H1 (cell line): ENCODE data around the gene MS4A15. TPM values are rescaled to one million over a fixed set of nuclear protein-coding genes. Genes with fewer than 3 reads are reported as not detected.

Source experiments
- ASH2L ChIP-seq: fragments of 200-600, 300-600 bp; sonication (generic); IDR thresholded peaks from one replicate; pipeline ENCODE4 v1.7.1; 2017; ENCODE audit warnings: low read length
- CTCF ChIP-seq, 3 experiments: IDR thresholded peaks; 1 replicate in 2 of 3; 2 replicates in 1 of 3; pipeline versions ENCODE4 v1.5.1 to v1.6.1; 2011; ENCODE audit warnings: low read length in 3 of 3, mild to moderate bottlenecking in 3 of 3, inconsistent platforms in 2 of 3, low read depth in 1 of 3, moderate library complexity in 1 of 3; ENCODE audit not compliant: insufficient read depth in 1 of 3; ENCODE audit errors: control extremely low read depth in 1 of 3
- EGR1 ChIP-seq: IDR thresholded peaks from 2 replicates; pipeline ENCODE4 v1.6.1; 2011; ENCODE audit warnings: low read depth, low read length, borderline replicate concordance
- JUND ChIP-seq: IDR thresholded peaks from 2 replicates; pipeline ENCODE4 v1.6.1; 2011; ENCODE audit warnings: mild to moderate bottlenecking, improper control_type of control experiment, low read length
- RFX5 ChIP-seq: IDR thresholded peaks from 2 replicates; pipeline ENCODE4 v1.6.1; 2011; ENCODE audit warnings: low read depth, low read length, improper control_type of control experiment, borderline replicate concordance
- RNF2 ChIP-seq: fragments of 200-900, 300-1000 bp; sonication (generic); IDR thresholded peaks from 2 replicates; pipeline ENCODE4 v1.7.1; 2016; ENCODE audit warnings: borderline replicate concordance, low read depth, mild to moderate bottlenecking, antibody characterized with exemption, low read length; ENCODE audit not compliant: poor library complexity, severe bottlenecking; ENCODE audit errors: missing control alignments
- RXRA ChIP-seq: IDR thresholded peaks from 2 replicates; pipeline ENCODE4 v1.6.1; 2011; ENCODE audit warnings: low read depth, mild to moderate bottlenecking, low read length, moderate library complexity; ENCODE audit not compliant: insufficient read depth
- SIN3A ChIP-seq, 2 experiments: IDR thresholded peaks in 1 of 2; conservative IDR thresholded peaks in 1 of 2; 2 replicates each; pipeline ENCODE4 v1.6.1; 2011 to 2012; ENCODE audit warnings: low read length in 2 of 2, improper control_type of control experiment in 1 of 2, low read depth in 1 of 2, mild to moderate bottlenecking in 1 of 2
- SP1 ChIP-seq: IDR thresholded peaks from 2 replicates; pipeline ENCODE4 v1.6.1; 2011; ENCODE audit warnings: low read depth, low read length
- SP4 ChIP-seq: IDR thresholded peaks from 2 replicates; pipeline ENCODE4 v1.6.1; 2012; ENCODE audit warnings: low read length, inconsistent platforms
- polyA plus RNA-seq, 7 experiments: library from polyadenylated mRNA; depleted of rRNA in 3 of 7; stranded (reverse) in 5 of 7; unstranded in 2 of 7; fragments of >200 nt in 5 of 7; fragments of 200-250 nt in 2 of 7; gene quantifications; 1 replicate in 5 of 7; 2 replicates in 1 of 7; 4 replicates in 1 of 7; pipeline versions ENCODE4 v1.2.1 to v1.2.3, GENCODE V29; 2011 to 2013; ENCODE audit warnings: missing spikeins in 2 of 7, mixed read lengths in 2 of 7
- total RNA-seq: library from RNA; stranded (reverse); fragmentation: NEBNext Ultra II Directional; extraction: Animal tissue kit (Norgen Biotek cat#: 25700); gene quantifications from 2 replicates; pipeline ENCODE4 v1.2.1, GENCODE V29; 2021

The MS4A15 gene
- total and polyA plus RNA-seq, 2 of the 8 experiments (the other 6 are each of a cell fraction or from before 2014, with no cell fraction given): 0.15 to 0.17 TPM

GRCh38 chr11:60788401-60789125 is 31.9 kb downstream of the MS4A15 start (continued):
- TF ChIP-seq CTCF (IDR thresholded peaks at IDR 0.05; ENCODE audit: control extremely low read depth in 1 of 3, insufficient read depth in 1 of 3, low read depth in 1 of 3, low read length in 3 of 3): no peak
- TF ChIP-seq ASH2L: no peak
- no peak for TF ChIP-seq RFX5
- TF ChIP-seq EGR1: no peak
- TF ChIP-seq SP4: no peak
- no peak for TF ChIP-seq JUND
- TF ChIP-seq RXRA: no peak
- TF ChIP-seq SIN3A (conservative IDR thresholded peaks at IDR 0.05 in 1 of 2, IDR thresholded peaks at IDR 0.05 in 1 of 2; ENCODE audit: low read depth in 1 of 2, low read length in 2 of 2): no peak
- no peak for TF ChIP-seq SP1
- TF ChIP-seq RNF2: no peak
